Small intestine (tissue), 7 donors: ENCODE data around the gene STK38L. TPM values are rescaled to one million over a fixed set of nuclear protein-coding genes. Genes with fewer than 3 reads are reported as not detected.

ENCODE experiments used
- DNase-seq, 2 donors: peaks; one replicate each; pipeline versions ENCODE4 v3.0.0 to v3.0.0-alpha.2; 2013
- FAIRE-seq: peaks from 2 replicates; lab custom pipeline; 2012; peaks lifted over from hg19 to GRCh38; lab: Jason Lieb, UNC
- H3K27ac ChIP-seq, 3 donors: one replicate each; pipeline ENCODE4 v1.5.1; 2013; ENCODE audit warnings: low read length in 2 of 3, mild to moderate bottlenecking in 2 of 3, control low read depth in 1 of 3, inconsistent platforms in 1 of 3, low read depth in 1 of 3, moderate library complexity in 1 of 3
- H3K27me3 ChIP-seq, 3 donors: one replicate each; pipeline ENCODE4 v1.6.1; 2013; ENCODE audit warnings: low read length in 3 of 3, inconsistent platforms in 1 of 3; ENCODE audit not compliant: control insufficient read depth in 3 of 3, insufficient read depth in 3 of 3
- H3K36me3 ChIP-seq, 3 donors: one replicate each; pipeline ENCODE4 v1.6.1; 2013; ENCODE audit warnings: low read length in 3 of 3, inconsistent platforms in 1 of 3, low read depth in 1 of 3, mild to moderate bottlenecking in 1 of 3, moderate library complexity in 1 of 3; ENCODE audit not compliant: control insufficient read depth in 3 of 3, insufficient read depth in 2 of 3
- H3K4me1 ChIP-seq, 3 donors: one replicate each; pipeline ENCODE4 v1.6.1; 2013; ENCODE audit warnings: low read length in 2 of 3, inconsistent platforms in 1 of 3, low read depth in 1 of 3, mild to moderate bottlenecking in 1 of 3, moderate library complexity in 1 of 3; ENCODE audit not compliant: control insufficient read depth in 3 of 3, insufficient read depth in 2 of 3
- H3K4me3 ChIP-seq, 3 donors: one replicate each; pipeline ENCODE4 v1.5.1; 2013; ENCODE audit warnings: low read length in 3 of 3, control low read depth in 1 of 3, inconsistent platforms in 1 of 3, low read depth in 1 of 3, mild to moderate bottlenecking in 1 of 3, moderate library complexity in 1 of 3
- H3K9me3 ChIP-seq, 2 donors: one replicate each; pipeline ENCODE4 v1.6.1; 2013; ENCODE audit warnings: low read depth in 1 of 2, low read length in 1 of 2; ENCODE audit not compliant: control insufficient read depth in 2 of 2, insufficient read depth in 1 of 2
- WGBS, 3 donors: extraction: QIAGEN DNeasy Blood & Tissue Kit; methylation state at CpG; one replicate each; pipeline ENCODE4 v1.1.7; 2013; 5-methylcytosine and 5-hydroxymethylcytosine counted together
- polyA plus RNA-seq, 4 donors: library from polyadenylated mRNA; stranded (reverse) in 3 of 4; unstranded in 1 of 4; fragments of 200-250 nt in 3 of 4; fragments of 120-200 nt in 1 of 4; gene quantifications; one replicate each; pipeline versions ENCODE4 v1.2.1 to v1.2.3, GENCODE V29; 2013
- donor health status: healthy with polysubstance abuse.
- donor health status: control.
- donor health status: control.
- donor health status: Bipolar disorder and iron deficiency.
- donor health status: healthy.

Gene STK38L
- polyA plus RNA-seq, 4 donors = 5.8 to 23.8 (median 10.6) TPM

GRCh38 chr12:27236498-27236897 lies 7.6 kb upstream of the STK38L start:
- H3K4me1 ChIP-seq = no peaks in the 10 kb centered on the region
- H3K4me3 ChIP-seq = no peak overlapping the region
- DNase-seq (peak in 1 of 2 donors; percentile 43), FAIRE-seq (no peak)
- H3K36me3 ChIP-seq = no peaks in the 10 kb centered on the region
- 87 to 92% (median 92%) methylated on average over 3 of the region's 3 CpGs for WGBS, 3 donors
- H3K9me3 ChIP-seq = no peaks in the 10 kb centered on the region
- no peaks in the 10 kb centered on the region for H3K27me3 ChIP-seq
- H3K27ac ChIP-seq = no peak overlapping the region

DNA sequence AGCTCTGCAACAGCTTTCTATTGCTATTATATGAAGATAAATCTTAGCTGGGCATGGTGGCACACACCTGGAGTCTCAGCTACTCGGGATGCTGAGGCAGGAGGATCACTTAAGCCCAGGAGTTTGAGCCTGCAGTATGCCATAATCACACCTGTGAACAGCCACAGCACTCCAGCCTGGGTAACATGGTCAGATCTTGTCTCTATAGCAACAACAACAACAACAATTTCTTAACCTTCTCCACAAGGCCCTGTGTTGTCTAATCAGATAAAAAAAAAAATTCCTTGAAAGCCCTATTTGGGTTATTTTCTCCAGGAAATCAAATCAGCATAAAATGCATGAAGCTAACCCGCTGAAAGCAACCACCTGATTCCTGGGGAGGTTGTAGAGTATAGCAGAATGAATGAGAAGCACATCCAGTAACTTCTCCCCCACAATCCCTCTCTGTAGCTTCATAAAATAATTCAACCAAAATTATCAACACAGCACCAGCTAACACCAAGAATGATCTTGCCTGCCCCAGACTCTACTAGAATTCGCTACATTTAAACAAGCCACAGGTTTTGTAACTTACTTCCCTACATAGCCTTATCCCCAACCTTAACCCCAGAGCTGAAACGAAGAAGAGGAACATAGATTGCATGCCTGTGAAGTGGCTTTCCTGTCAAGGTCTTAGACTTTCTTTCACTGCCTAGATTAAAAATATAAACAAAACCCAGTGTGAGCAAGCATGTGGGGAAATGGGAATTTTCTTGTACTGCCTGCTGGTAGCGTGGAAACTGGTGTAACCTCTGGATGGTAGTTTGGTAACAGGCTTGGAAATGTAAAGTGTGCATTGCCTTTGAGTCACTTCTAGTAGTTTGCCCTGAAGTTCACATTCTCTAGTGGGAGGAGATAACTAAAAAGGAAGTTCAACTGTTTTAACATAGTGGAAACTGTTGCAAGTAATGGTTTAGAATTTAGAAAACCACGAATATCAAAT lies 6.0 kb upstream of the STK38L start:
- Histone ChIP-seq H3K27me3 (no peaks in the 10 kb centered on the region), H3K27ac (peak overlapping the region in 1 of 3 donors; percentile 72), H3K4me1 (no peaks in the 10 kb centered on the region), H3K9me3 (no peaks in the 10 kb centered on the region), H3K36me3 (no peaks in the 10 kb centered on the region), H3K4me3 (no peak overlapping the region)
- no peak for FAIRE-seq
- 66 to 73% (median 67%) methylated on average over 6 of the region's 6 CpGs for WGBS, 3 donors
- DNase-seq = no peak

DNA sequence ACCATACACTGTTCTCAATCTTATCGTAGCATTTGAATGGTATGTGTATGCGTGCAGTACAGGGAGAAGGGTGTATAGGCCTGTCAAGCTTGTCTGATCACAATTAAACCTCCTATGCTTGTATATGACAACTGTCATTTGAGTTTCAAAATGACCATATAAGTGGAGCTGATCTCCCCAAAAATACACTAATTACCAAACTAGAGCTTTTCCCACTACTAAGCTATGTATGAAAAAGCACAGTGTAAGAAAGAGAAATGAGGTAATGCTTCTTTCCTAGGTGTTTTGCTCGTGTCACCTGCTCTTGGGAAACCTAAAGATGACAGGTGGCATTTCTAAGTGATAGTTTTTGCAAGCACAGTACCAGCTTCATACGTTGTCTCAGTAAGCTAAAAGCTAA lies 1.1 kb upstream of the STK38L start:
- Histone ChIP-seq H3K4me1 (peaks cover 0 to 4% (median 2%) of the 10 kb centered on the region in 3 donors), H3K9me3 (peaks cover 0 to 5% of the 10 kb centered on the region in 2 donors), H3K27me3 (no peaks in the 10 kb centered on the region), H3K27ac (no peak overlapping the region), H3K36me3 (no peaks in the 10 kb centered on the region), H3K4me3 (no peak overlapping the region)
- FAIRE-seq (no peak), DNase-seq (no peak)
- 86 to 90% (median 88%) methylated on average over 4 of the region's 4 CpGs for WGBS, 3 donors

GRCh38 chr12:27244689-27245488 lies 803 bp downstream of the STK38L start:
- Histone ChIP-seq H3K27ac (peak overlapping the region; percentile 82 to 95 (median 90)), H3K9me3 (peaks cover 0 to 5% of the 10 kb centered on the region in 2 donors), H3K27me3 (no peaks in the 10 kb centered on the region), H3K4me1 (peaks cover 0 to 4% (median 2%) of the 10 kb centered on the region in 3 donors), H3K4me3 (peak overlapping the region; percentile 61 to 93 (median 83)), H3K36me3 (no peaks in the 10 kb centered on the region)
- FAIRE-seq (no peak), DNase-seq (no peak)
- WGBS, 3 donors = 3 to 6% (median 6%) methylated on average over 18 of the region's 18 CpGs

DNA sequence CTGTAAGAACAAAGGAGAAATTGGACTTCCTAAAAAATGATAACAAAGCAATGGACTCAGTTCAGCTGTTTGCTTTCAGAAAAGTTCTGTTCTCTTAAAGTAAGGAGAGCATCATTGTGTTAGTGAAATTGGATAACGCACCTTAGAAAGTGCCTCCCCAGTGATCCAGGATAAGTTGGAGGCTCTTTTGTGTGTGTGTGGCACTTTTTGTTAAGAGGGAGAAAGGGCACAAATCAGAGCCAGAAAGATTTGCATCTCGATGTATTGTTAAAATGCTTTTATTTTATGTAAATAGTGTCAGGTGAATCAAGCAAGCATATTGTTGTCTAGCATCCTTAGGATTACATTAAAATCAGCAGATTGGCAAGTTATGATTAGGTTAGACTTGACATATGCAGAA lies 2.1 kb downstream of the STK38L start:
- Histone ChIP-seq H3K27me3 (no peaks in the 10 kb centered on the region), H3K27ac (no peak overlapping the region), H3K4me1 (peaks cover 0 to 4% (median 2%) of the 10 kb centered on the region in 3 donors), H3K36me3 (no peaks in the 10 kb centered on the region), H3K9me3 (peaks cover 0 to 5% of the 10 kb centered on the region in 2 donors), H3K4me3 (no peak overlapping the region)
- WGBS, 3 donors = 54 to 64% (median 61%) methylated on average over 2 of the region's 2 CpGs
- DNase-seq = no peak
- FAIRE-seq = no peak

- H3K27me3 ChIP-seq = no peaks in the 10 kb centered on the region
- FAIRE-seq = no peak
- H3K4me3 ChIP-seq = peak overlapping the region in 1 of 3 donors; percentile 5
- peaks cover 0 to 5% of the 10 kb centered on the region in 2 donors for H3K9me3 ChIP-seq
- H3K27ac ChIP-seq = no peak overlapping the region
- 22 to 51% (median 45%) methylated on average over 5 of the region's 5 CpGs for WGBS, 3 donors
- DNase-seq = no peak
- no peaks in the 10 kb centered on the region for H3K36me3 ChIP-seq
- H3K4me1 ChIP-seq = peaks cover 0 to 4% (median 2%) of the 10 kb centered on the region in 3 donors
Observed at GRCh38 chr12:27246774-27247173, 2.7 kb downstream of the STK38L start.

GRCh38 chr12:27252934-27253333 lies 8.8 kb downstream of the STK38L start:
- peak in 1 of 2 donors; percentile 33 for DNase-seq
- peak overlapping the region in 2 of 3 donors; percentile 27 to 32 for H3K27ac ChIP-seq
- H3K4me1 ChIP-seq = peaks cover 0 to 7% (median 4%) of the 10 kb centered on the region in 3 donors
- no peaks in the 10 kb centered on the region for H3K27me3 ChIP-seq
- H3K36me3 ChIP-seq = no peaks in the 10 kb centered on the region
- WGBS, 3 donors = 21 to 52% (median 40%) methylated on average over 2 of the region's 2 CpGs
- no peak for FAIRE-seq
- H3K4me3 ChIP-seq = no peak overlapping the region
- H3K9me3 ChIP-seq = no peaks in the 10 kb centered on the region

GRCh38 chr12:27253347-27253746 lies 9.3 kb downstream of the STK38L start:
- DNase-seq = no peak
- H3K36me3 ChIP-seq = no peaks in the 10 kb centered on the region
- H3K4me1 ChIP-seq = peaks cover 0 to 7% (median 4%) of the 10 kb centered on the region in 3 donors
- H3K27ac ChIP-seq = no peak overlapping the region
- H3K4me3 ChIP-seq = no peak overlapping the region
- no peaks in the 10 kb centered on the region for H3K27me3 ChIP-seq
- no peaks in the 10 kb centered on the region for H3K9me3 ChIP-seq
- WGBS, 3 donors = 43 to 69% (median 46%) methylated on average over 2 of the region's 2 CpGs
- no peak for FAIRE-seq
